Fibroblast of skin of right quadriceps (primary cell): ENCODE measurements around the gene METTL25.

Experiments used
- DNase-seq: peaks from one replicate; pipeline ENCODE4 v3.0.0-alpha.2; 2013

Gene METTL25

DNA sequence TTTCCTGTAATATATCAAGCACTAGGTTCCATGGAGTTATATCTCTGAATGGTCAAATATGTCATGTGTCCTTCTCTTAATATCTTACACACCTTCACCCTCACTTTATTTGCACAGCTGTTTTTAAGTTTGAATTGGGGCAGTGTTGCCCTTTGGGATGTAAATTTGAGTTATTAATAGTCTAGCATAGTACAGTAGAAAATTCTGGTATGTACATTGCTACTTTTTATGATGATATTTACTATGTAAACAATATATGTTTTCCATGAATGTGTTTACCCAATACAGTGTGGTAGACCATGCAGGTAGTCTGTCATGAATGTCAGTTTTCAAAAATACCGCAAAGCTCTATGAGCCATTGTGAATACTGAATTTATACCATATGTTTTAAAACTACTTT is 50.5 kb downstream of the METTL25 start:
- DNase-seq, result no peak

DNA sequence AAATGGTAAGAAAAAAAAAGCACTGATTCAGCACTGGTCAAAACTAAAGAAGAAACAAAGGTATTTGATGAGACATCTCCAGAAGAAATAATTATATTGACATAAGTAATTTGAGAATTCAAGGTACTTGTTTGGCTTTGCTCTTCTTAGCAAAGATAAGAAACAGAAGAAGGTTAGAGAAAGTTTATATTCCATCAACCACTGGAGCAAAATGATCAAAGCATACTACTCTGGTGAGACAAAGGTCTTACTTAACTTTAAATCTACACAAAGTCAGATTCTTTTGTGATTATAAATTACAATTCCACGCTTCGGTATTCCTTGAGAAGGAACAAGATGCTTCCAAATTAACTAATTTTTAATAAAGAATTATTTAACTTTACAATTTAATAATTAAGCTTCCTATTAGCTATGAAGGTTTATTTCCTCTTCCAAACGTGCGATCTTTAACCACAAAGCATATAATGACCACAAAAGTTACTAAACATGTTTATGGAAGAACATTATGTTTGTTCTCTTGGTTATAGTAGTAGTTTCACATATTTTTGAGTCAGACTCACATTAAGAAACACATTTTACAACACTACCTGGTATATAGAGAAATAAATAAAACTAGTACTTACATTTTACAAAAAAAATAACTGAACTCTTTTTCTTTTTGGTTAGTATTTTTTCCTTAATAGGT is 53.4 kb downstream of the METTL25 start:
- no peak for DNase-seq

DNA sequence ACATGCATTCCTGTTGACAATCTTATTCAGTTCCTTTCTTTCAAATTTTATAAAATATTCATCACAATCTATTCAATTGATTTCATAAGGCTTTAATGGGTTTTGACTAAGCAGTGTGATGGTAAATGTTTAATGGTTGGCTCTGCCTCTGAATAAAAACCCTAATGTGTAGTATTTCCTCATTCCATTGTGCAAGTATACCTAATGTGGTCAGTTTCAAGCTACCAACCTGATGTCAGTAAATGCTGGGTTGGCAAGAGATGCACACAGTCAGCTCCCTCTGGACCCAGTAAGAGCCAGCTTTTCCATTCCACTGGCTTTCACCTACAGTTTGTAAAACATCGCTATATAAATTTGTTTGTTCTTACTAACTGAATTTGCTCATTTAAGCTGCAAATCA is 53.9 kb downstream of the METTL25 start:
- DNase-seq, result no peak

DNA sequence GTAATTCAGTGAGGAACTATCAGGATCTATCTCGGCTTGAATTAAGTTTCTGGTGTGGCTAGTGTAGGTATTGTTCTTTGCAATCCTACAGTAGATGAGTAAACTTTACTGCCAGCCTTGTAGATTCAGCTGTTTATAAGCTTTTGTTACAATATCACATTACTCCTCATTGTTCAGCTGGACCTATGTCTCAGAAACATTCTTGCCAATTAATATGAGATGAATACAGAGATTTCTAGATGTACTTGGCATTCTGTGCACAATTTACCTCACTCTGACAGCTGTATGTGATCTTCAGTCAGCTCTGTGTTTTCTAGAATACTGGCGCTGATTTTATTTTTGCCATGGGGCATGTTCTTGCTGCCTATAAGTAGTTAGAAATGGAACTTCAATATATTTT is 55.7 kb downstream of the METTL25 start:
- DNase-seq, result no peak

DNA sequence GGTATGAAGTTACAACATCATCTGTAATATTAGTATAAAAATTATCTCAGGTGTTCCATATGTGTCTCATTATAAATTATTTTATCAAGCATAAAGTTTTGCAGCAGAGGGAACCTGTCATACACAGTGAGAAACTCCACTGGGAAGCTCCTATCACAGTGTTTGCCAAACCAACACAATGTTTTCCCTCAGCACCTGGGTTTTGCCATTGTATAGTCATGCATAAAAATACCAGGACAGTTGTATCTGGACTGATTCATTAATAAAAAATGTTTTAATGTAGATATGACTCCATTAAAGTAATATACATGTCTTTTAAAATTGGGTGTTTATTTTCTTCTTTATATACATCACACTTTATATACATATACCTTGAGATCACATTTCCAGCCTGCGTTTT is 56.6 kb downstream of the METTL25 start:
- no peak for DNase-seq

DNA sequence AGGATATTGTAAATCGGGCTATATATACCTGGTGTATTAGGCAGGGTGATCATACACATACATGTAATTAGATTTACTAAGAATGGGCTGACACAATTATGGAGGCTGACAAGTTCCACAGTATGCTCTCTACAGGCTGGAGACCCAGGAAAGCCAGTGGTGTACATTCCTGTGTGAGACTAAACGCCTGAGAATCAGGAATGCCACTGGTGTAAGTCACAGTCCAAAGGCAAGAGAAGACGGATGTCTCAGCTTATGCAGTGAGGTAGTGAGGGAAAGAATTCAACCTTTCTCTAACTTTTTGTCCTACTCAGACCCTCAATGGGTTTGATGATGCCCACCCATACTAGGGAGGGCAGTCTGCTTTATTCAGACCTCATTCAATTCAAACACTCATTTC is 57.1 kb downstream of the METTL25 start:
- peak; percentile 21 for DNase-seq

DNA sequence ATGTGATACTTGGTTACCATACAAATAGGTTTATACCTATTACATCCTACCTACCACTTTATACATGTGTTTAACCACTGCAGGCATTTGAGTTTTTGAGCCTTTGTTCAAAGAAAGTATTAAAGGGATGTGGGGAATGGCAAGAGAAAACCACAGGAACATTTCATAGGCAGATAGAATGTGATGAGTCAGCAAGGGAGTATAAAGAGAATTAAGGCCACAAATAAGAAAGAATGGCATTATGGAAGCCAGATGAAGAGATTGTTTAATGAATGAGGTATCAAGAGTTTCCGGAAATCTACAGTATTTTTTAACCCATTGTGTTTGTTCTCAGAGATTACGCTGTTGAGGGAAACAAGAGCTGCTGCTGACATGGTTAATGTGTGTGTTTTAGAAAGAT is 66.9 kb downstream of the METTL25 start:
- peak; percentile 74 for DNase-seq

DNA sequence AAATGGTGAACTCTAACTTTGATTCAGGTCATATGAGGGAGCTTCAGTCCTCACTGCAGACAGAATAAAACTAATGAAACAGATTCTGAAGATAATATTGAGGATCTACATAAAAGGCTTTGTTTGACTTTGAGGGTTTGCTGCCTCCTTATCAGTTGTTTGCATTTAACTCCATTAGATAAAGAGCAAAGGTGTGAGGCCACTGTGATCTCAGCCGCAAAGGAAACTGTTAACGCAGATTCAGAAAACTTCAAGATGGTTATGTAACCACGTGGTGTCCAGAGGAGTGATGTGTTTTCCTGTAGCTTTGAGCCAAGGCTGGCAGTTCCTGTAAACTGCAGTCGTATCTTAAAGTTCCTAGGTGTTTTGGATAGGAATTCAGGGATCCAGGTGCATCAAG is 67.8 kb downstream of the METTL25 start:
- no peak for DNase-seq

DNA sequence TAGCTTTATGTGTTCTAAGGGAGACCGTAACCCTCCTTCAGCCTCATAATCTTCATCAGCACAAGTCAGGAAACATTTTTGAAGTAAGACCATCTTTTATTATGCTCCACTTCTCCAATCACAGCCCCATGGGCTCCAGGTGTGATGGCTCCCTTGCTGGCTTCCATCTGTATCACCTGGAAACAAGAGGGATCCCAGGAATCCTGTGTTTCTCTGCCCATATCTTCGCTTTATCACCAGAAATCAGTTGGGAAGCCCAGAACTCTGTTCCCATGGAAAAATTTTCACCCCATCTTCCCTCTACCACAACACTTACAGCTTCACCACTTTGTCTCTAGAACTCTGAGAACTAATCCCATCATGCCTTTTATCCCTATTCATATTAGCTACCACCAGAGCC is 68.3 kb downstream of the METTL25 start:
- no peak for DNase-seq

DNA sequence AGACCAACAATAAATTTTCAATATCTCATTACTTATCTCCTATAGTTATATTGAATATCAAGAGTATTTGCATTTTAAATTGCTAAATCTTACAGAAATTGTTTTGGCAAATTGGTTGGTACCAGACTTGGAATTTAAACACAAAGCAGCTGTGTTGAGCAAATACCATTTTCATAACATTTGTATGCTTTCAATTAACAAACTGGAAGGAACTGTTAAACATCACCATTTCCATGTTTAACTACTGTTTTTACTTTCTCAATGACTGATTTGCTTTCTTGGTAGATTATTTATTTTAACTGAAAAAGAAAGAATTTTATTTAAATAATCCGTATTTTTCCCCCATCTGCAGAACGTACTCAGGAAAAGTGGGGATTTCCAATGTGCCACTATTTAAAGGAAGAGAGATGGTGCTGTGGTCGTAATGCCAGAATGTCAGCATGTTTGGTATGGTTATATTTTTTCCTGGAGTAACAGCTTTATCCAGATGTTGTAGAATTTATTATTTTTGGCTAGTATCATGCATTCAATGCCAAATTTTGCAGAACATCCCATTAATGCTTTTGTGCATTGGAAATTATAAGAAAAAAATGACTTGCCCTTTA is 72.3 kb downstream of the METTL25 start:
- DNase-seq, result no peak

DNA sequence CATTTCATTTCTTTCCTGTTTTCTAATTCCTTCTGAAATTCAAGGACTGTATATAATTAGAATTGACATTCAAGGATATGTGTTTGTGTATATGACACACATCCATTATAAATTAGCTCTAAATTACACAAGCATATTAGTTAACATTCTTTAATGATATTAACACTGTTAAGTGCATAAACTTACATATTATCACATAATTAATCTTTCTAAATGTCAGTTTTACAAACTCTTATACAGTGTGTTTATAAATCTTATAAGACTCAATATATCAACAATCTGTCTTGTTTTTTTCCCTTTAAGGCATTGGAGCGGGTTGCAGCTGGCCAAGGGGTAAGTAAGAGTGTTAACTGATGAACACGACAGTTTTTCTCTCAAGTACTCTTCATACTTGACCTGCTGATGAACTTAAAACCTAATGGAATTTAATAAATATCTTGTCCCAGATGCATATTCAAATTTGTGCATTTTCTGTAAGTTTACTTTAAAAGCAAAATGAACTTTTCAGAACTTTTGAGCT is 76.1 kb downstream of the METTL25 start:
- DNase-seq, result no peak

DNA sequence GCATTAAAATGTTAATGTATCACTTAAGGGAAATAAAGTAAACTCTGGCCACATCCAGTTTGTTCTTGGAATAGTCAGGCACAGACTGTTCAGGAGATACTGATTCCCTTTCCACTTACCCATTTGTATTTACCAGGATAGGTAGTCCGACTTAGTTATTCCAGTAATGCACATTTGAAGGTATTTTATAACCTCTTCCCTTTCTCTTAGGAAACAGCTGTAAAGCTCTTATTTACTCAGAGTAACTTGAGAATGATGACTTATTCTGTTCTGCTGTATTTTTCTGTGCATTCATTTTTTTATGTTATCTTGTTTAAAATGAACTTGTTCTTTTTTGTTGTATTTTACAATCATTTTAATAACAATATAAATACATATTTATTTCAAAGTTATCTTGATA is 78.0 kb downstream of the METTL25 start:
- DNase-seq, result no peak

DNA sequence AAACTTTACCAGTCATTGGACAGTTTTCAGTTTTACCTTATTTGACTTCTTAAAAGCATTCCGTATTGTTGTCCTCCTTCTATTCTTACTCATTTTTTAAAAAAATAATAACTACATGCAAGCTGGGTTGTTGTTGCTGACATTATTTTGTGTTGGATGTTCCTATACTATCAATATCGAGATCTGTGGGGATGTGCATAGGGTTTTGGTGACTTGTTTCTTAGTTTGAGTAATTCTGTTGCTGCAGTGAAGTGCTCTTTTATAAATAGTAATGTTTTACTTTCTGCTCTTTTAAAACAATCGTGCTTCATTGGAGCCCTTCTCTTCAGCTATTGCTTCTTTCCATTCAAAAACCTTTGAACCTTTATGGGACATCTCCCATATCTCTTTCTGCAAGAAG is 79.4 kb downstream of the METTL25 start:
- DNase-seq, result no peak

DNA sequence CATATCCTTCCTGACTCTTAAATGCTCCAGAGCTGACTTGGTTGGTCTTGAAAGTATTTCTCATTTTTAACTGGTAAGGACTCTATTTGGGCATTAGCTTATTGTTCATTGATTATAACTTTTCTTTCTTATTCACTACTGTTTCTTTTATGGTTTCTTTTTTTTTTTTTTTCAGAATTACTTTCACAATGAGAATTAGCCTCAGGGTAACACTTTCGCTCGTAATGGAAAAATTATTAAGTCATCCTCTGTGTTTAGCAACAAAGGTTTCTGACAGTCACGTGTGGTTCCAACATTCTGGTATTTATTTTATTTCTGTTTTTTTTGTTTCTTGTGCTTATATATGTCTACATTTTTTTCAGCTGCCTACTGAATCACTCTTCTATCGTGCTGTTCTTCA is 80.0 kb downstream of the METTL25 start:
- no peak for DNase-seq

DNA sequence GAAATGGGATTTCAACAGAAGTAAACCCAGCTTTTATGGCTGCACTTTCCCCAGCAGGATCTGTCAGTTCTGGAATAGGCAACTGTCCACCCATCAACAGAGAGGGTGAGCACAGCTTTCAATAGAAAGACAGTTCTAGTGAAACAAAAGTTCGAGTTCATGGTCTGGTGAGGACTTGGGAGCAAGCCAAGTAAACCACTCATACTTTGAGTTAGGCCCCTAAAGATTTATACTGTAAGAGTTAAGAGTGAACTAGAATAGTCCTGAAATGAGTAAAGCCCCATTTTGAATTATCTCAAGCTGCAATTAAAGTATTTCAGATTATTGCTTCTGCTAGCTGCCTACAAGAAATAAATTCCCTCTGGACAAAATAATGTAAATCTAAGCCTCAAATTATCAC is 82.6 kb downstream of the METTL25 start:
- DNase-seq, result no peak

DNA sequence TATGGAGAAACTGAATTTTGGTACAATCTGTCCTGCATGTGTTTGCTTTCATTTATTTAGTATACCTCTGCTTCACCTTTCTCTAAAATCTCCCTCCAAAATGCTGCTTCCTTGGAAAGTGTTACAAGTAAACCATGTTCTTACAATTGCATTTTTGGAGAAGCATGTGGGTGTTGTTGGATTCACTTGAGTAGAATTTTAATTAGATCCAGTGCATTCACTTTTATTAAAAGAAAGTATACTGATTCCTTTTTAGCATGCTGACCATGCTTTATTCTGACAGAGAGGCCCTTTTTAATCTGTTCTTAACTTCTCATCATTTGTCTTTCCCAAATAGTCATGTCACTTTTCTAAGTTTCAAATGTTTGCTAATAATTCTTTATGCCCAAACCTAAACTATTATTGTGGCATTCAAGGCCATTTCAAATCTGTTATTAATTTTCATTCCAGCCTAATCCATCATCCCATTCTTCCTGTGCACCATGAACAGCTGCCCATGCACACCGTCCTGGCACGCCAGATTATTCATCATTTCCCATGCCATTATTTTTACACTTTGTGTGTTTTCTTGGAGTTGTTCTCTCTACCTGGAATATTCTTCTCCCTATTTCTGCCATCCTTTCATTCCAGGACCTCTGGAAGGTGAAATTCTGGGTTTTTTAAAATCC is 90.7 kb downstream of the METTL25 start:
- no peak for DNase-seq

DNA sequence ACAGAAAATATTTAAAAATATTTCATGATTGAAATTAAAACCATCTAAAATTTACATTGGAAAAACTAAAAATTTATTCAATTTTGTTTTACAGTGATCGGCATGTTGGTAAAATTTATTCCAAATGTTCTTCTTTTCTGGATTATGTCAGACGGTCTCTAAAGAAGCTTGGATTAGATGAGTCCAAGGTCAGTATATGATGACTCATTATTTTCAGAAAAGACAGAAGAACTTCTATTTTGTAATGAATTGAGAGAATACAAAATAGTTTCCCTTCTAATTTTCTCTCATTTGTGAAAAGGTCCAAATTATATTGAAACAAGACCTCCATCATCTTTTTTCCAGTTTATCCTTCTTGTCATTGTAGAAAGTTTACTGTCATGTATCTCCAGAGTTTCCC is 98.3 kb downstream of the METTL25 start:
- DNase-seq, result no peak

DNA sequence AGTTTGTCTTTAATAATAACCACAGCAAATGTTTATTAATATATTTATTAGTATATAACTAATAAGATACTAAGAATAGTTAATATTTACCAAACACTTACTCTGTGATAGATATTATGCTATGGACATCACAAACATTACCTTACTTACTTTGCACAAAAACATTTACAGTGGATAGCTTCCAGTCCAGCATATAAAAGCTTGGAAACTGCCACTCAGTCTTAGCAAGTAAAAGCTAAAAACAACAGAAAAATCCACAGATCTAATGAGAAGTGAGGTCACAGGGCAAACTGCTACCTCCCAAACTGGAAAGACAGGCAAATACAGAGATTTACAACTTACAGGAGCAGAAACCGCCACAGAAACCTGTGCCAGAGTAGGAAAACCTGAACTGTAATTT is 99.8 kb downstream of the METTL25 start:
- DNase-seq, result no peak

DNA sequence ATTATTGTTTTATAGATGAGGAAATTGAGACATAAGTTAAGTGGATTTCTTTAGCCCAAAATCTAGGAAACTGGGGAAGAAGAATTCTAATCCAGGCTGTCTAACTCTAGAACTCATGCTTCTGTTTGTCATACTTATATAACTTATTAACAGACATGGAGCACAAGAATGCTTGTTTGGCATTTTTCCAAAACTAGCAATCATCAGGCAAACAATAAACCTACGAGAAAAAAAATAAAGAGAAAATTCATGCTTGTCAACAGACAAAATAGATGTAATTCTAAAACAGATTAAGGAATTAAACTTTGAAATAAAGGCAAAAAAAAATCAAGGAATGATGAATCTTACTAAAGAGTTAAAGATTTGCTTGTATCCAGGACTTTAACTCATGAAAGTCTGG is 103.1 kb downstream of the METTL25 start:
- no peak for DNase-seq

DNA sequence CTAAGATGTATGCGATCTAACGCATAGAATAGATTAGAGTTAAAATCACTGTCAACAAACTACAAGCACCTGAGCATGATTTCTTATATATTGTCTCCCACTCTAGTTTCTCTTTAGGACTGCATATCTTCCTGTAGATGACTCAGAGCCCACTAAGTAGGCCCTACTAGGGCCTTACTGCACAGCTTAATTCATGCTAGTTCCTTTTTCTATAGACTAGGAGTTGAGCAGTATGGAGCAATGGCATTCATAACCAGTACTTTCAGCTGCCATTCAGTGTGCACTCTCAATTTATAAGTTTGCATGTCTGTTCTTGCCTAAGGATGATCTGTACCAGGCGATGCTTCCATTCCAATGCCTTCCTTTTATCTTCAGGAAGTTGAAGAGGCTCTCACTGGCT is 103.5 kb downstream of the METTL25 start:
- no peak for DNase-seq

DNA sequence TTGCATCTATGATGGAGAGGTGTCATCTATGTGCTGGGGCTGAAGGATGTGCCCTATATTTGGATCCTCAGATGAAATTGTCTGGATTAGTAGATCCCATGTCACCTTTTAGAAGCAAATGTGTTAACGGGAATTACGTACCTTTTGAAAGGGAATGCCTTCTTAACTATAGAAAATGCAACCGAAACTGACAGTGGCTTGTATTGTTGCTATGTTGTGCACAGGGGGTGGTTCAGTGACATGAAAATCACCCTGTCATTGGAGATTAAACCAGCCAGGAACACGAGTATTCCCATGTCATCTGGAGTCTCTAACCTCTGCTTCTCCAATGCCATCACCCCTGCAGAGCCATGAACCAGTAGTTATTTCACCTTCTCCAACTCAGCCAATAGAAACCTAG is 110.2 kb downstream of the METTL25 start:
- DNase-seq, result no peak

DNA sequence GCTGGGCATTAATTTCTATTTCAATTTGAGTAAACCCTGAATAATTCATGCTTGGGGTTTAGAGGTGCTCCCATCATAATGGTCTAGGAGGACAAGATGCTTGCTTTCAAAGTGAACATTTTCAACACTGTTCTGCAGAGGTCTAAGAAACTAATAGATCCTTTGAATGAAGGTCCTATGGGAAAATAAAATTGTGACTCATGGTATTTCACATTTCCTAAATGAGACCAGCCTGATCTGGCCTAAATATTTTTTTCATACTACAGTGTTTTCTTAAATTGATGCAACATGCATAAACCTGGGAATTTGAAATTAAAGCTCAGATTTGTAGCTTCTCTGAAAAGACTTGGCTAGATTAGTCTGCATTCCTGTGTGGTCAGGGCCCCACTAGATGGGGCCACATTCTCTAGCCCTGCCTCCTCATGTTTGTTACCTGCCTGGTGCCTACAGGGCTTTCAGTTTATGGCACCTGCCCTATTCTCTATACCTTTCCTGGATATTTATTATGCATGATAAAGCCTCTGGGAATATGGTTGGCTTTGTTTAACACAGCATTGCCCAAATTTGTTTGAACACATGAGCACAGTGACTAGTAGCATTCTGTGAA is 112.7 kb downstream of the METTL25 start:
- no peak for DNase-seq

DNA sequence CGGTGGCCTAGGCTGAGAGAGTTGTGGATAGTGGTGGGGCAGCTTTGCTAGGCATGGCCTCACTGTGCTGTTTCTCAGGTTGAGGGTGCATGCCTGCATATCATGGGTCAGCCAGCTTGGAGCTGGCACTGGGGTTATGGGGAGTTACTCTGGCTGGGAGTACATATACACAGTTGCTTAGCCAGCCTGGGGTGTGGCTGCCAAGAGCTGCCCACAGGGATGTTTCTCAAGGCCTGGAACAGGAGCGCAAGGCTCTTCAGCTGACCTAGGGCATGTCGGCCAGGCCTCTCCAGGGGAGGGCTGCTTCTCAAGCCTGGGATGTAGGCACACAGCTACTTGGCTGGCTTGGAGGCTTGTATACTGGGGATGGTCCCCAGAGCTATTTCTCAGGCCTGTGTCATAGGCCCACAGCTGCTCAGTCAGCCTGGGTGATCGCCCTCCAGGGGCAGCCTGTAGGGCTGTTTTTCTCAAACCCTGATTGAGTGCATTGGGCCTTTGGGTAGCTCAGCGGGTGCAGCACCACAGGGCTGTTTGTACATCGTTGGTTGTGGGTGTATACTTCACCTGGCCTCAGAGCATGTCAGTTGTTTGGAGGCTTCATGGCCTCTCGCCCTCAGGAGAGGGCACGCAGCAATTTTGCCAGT is 114.9 kb downstream of the METTL25 start:
- no peak for DNase-seq
